BJ (cell line): Measurements from ENCODE around the gene FER. TPM values are rescaled to one million over a fixed set of nuclear protein-coding genes. Genes with fewer than 3 reads are reported as not detected.
A peak's percentile ranks its signal among the peaks of the same experiment; 100 is the strongest.

Source experiments
- CTCF ChIA-PET: fragments of 350-600 bp; formaldehyde crosslinking; extraction: SDS; loops from one replicate; lab custom pipeline; 2021; ENCODE audit warnings: antibody characterized with exemption, inconsistent platforms; lab: Yijun Ruan, JAX
- POLR2A ChIA-PET: fragments of 300-600 bp; sonication (Branson Sonifier 250); formaldehyde crosslinking; extraction: SDS; loops from one replicate; lab custom pipeline; 2021; ENCODE audit warnings: antibody characterized with exemption; lab: Charles Lee
- DNase-seq: peaks from one replicate; pipeline ENCODE4 v3.0.0-alpha.2; 2011; ENCODE audit warnings: low read depth
- H3K27me3 ChIP-seq: 2 replicates; pipeline ENCODE4 v1.6.0; 2011; ENCODE audit warnings: low read length; ENCODE audit not compliant: control insufficient read depth, insufficient read depth
- H3K36me3 ChIP-seq: 2 replicates; pipeline ENCODE4 v1.5.1; 2011; ENCODE audit warnings: low read length; ENCODE audit not compliant: control insufficient read depth, insufficient read depth
- H3K4me3 ChIP-seq: 2 replicates; pipeline ENCODE4 v1.5.1; 2011; ENCODE audit warnings: low read depth, mild to moderate bottlenecking, control low read depth, low read length
- polyA plus RNA-seq: library from polyadenylated mRNA; depleted of rRNA; stranded (reverse); fragments of >200 nt; gene quantifications from 2 replicates; pipeline ENCODE4 v1.2.3, GENCODE V29; 2011
- TF ChIP-seq, protein P1 (sequence below): IDR thresholded peaks from 2 replicates; pipeline ENCODE4 v1.5.1; 2011; ENCODE audit warnings: low read depth, mild to moderate bottlenecking, control low read depth, inconsistent platforms, low read length, moderate library complexity; ENCODE audit not compliant: insufficient read depth

Gene FER
- polyA plus RNA-seq, 1 experiment, result 4.0 TPM

DNA sequence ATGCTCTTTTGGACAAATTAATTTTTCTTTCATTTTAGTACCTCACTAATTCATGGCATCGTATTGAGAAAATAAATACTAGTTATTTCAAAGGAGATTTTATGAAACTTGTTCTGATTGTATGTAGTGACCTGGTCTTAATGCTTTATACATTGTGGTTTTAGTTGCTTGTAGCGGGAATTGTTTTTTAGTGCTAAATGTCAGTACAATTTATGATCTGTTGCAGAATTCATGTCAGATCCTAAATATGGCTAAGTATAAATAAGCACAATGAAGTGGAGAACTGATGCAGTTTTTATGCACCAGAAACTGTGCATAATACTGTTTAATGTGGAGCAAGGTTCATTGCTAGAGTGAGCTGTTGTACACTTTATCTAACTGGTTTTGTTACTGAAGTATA is 353.3 kb downstream of the FER start:
- H3K27me3 ChIP-seq, result no peaks in the 10 kb centered on the region
- CTCF ChIA-PET, result no interaction called here
- DNase-seq, result no peak
- POLR2A ChIA-PET, result no interaction called here
- H3K36me3 ChIP-seq, result no peaks in the 10 kb centered on the region
- TF ChIP-seq, protein P1, sequence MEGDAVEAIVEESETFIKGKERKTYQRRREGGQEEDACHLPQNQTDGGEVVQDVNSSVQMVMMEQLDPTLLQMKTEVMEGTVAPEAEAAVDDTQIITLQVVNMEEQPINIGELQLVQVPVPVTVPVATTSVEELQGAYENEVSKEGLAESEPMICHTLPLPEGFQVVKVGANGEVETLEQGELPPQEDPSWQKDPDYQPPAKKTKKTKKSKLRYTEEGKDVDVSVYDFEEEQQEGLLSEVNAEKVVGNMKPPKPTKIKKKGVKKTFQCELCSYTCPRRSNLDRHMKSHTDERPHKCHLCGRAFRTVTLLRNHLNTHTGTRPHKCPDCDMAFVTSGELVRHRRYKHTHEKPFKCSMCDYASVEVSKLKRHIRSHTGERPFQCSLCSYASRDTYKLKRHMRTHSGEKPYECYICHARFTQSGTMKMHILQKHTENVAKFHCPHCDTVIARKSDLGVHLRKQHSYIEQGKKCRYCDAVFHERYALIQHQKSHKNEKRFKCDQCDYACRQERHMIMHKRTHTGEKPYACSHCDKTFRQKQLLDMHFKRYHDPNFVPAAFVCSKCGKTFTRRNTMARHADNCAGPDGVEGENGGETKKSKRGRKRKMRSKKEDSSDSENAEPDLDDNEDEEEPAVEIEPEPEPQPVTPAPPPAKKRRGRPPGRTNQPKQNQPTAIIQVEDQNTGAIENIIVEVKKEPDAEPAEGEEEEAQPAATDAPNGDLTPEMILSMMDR, result no peak
- no peak overlapping the region for H3K4me3 ChIP-seq

DNA sequence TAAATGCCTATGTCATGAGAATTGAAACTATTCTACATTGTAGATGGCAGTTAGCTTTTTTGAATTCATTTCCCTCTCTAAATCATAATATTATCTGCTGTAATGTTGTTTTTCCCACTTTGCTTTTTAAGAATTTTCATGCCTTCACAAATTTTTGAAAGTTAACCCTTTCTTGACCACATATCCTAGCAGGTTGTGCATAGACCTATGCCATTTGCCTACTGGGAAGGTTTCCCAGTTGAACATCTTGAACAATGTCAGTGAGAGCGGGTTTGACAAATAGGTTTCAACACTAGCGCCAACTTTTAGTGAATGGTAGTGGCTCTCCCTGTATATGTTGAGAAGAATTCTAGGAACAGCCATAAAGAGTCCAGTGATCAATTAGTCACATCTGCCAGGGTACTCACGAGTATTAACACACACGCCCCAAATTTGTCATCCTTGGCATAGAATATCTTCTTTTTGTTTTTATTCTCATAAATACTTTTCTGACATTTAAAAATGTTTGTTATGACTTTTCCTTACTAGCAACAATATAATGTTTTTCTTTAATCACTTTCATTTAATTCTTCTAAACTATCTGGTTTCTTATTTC is 354.5 kb downstream of the FER start:
- ChIA-PET CTCF (no interaction called here), POLR2A (no interaction called here)
- TF ChIP-seq, protein P1, result no peak
- no peaks in the 10 kb centered on the region for H3K27me3 ChIP-seq
- H3K4me3 ChIP-seq, result no peak overlapping the region
- no peak for DNase-seq
- no peaks in the 10 kb centered on the region for H3K36me3 ChIP-seq

DNA sequence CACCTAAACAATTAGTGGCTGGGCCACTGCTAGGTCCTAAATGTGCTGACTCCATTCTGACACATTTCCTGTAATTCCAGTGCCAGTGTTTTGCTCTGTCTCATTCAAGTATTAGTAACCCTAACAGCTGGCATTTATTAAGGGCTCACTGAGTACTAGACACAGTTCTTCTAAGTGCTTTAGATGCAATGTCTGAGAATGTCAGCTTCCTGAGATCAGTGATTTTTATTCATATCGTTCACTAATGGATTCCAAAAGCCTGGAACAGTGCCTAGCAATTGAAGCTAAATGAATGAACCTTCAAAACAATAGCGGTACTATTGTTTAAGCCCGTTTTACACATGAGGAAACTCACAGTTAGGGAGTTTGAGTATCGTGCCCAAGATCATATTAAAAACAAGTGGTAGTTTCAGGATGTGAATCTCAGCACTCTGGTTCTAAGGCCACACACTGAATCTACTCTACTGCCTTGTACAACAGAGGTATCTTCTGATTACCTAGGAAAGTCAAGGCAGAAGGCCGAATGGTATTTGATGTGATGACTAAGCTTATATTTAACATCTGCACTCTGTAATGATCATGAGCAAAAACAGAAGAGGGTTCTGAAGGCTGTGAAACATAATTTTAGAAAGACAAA is 358.1 kb downstream of the FER start:
- no peaks in the 10 kb centered on the region for H3K36me3 ChIP-seq
- CTCF ChIA-PET, result interaction anchor here (1.0 to 1.4 kb wide), 2 partner anchors 23 to 463 kb away, joined by 3 read pairs; no protein-coding TSS in a partner anchor
- POLR2A ChIA-PET, result no interaction called here
- peak; percentile 79 for DNase-seq
- peak overlapping the region; percentile 4; the same call in 1 of the 2 replicates for H3K4me3 ChIP-seq
- no peaks in the 10 kb centered on the region for H3K27me3 ChIP-seq
- TF ChIP-seq, protein P1, result no peak

DNA sequence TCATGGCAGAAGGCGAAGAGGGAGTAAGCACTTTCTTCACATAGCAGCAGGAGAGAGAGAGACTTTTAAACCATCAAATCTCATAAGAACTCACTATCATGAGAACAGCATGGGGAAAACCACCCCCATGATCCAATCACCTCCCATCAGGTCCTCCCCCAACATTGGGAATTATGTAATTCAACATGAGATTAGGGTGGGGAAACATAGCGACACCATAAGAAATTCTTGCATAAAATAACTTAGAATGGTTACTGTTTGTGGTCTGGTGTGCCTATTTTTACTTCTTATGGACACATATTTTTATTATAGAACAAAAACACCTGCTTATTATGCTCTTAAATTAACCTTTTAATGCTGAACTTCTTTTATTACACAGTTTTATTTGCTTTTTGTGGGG is 364.0 kb downstream of the FER start:
- CTCF ChIA-PET, result no interaction called here

DNA sequence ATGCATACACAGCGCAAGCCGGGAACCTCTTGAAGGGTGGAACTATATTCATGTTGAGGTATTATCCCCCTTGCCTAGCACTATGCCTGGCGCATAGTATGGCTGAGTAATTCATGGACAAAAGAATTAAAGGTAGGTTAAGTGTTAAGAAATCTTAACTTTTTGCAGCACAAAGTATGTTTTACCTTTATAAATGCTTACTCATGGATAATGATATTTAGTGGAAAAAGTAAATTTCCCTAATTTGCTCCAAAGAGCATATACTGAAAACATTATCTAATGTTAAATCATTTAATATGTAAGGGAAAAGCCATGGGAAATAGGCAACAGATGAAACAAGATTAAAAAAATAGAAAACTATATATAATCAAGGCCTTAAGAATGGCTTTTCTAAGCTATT is 365.9 kb downstream of the FER start:
- CTCF ChIA-PET, result no interaction called here
- H3K27me3 ChIP-seq, result no peaks in the 10 kb centered on the region
- DNase-seq, result no peak
- no peak overlapping the region for H3K4me3 ChIP-seq
- TF ChIP-seq, protein P1, result no peak
- H3K36me3 ChIP-seq, result no peaks in the 10 kb centered on the region
- POLR2A ChIA-PET, result no interaction called here

More for the DNA sequence above, 364.0 kb downstream of the FER start:
- Histone ChIP-seq H3K36me3 (no peaks in the 10 kb centered on the region), H3K4me3 (no peak overlapping the region), H3K27me3 (no peaks in the 10 kb centered on the region)
- no peak for DNase-seq
- POLR2A ChIA-PET, result no interaction called here
- TF ChIP-seq, protein P1, result no peak
